MV-4-11 (cell line): ENCODE data around the gene ITSN1.
A peak's percentile ranks its signal among the peaks of the same experiment; 100 is the strongest.
"Not testable (repeated sequence)": the region's sequence is repeated elsewhere in the genome, so short reads cannot be mapped to it uniquely, and the experiment has no call there.

ENCODE experiments used
- DNase-seq: peaks from one replicate; lab custom pipeline; 2025; lab: John Stamatoyannopoulos, UW

Gene ITSN1

DNA sequence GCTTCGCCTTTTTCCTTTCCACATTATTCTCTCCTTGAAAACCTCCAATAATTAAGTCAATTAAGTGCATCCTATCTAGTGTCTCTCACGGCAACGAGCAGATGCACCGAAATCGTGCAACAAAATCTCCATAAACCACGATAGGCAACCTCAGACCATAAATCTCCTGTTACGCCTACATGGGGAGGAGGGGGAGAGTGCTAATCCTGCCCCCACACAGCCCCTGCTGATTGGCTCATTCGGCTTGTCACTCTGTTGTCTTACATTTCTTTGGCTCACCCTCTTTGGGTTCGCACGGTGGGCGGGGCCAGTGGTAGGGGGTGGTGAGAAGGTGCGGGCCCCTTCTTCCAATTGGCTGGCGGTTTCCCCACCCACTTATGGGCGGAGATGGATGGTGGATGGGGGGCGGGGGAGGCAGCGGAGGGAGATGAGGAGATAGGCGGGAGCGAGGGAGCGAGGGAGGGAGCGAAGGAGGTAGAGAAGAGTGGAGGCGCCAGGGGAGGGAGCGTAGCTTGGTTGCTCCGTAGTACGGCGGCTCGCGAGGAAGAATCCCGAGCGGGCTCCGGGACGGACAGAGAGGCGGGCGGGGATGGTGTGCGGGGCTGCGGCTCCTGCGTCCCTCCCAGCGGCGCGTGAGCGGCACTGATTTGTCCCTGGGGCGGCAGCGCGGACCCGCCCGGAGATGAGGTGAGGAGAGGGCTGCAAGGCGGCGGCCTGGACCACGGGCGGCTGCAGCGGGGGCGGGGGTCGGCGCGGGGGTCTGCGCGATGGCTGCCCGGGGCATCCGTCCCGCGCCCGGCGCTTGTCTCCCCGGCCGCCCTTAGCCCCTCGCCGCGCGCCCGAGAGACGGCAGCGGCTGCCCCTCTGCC lies at the start of gene ITSN1:
TSS of gene ITSN1 (plus strand) at position 475 of the 869 bp plus-strand sequence. CDS start 76,328 bp downstream, outside the sequence.
- DNase-seq: peak; percentile 98

DNA sequence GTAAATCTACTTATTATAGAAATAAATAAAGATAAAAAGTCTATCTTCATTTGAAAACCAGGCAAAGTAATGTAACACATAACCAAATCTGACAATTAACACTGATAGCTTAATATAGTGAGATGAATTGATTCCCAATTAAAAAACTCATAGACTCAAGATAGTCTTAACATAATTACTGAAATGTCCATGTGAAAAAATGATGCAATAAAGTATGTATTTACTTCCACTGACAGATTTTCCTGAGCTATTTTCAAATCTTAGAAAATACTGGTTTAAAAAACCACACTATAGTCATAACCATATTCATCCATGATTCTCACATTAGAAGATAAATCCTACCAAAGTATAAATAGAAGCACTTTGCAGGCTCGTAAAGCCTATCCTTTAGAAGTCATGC lies 44.2 kb upstream of the ITSN1 start:
- no peak for DNase-seq

DNA sequence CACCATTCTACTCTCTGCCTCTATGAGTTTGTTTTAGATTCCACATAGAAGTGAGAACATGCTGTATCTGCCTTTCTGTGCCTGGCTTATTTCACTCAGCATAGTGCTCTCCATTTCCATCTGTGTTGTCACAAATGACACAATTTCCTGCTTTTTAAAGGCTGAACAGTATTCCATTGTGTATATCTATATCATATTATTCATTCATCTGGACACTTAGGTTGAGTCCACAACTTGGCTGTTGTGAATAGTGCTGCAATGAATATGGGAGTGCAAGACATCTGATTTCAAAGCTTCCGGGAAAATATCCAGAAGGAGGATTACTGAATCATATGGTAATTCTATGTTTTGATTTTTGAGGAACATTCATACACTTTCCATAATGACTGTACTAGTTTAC lies 33.7 kb upstream of the ITSN1 start:
- no peak for DNase-seq

DNA sequence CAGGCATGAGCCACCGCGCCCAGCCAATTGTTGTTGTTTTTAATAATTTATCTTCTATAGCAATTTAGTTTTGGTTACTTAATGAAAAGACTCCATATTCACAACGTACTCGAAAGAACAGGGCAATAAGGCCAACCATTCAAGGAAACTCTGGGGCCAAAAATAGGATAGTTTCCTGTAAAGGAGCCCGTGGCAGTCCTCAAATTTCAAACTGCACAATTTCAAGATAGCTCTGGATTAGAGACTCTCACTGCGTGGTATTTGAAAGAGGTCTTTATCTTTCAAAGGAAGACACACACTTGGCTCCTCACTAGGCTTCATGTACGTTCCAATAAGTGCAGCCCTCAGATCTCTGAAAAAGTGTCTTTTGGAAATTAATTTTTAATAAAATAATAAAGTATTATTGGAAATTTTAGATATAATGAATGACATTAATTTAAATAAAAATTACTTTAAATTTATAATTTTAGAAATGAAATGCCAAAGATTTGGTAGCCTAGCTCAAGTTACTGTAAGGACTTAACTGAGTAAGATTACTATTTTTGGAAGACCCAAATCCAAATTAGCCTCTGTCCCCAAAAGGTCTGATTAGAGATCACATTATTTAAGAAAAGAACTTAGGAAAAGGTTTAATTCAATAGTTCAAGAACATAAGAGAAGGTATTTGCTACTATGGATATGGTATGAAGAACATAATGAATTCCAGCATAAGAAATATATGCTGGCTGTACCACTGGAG lies 31.1 kb upstream of the ITSN1 start:
- no peak for DNase-seq

DNA sequence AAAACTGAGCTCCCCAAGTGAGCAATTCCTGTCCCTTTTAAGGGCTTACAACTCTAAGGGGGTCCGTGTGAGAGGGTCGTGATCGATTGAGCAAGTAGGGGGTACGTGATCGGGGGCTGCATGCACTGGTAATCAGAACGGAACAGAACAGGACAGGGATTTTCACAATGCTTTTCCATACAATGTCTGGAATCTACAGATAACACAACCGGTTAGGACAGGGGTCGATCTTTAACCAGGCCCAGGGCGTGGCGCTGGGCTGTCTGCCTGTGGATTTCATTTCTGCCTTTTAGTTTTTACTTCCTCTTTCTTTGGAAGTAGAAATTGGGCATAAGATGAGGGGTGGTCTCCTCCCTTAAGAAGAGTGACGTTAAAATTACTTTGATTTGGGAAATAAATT lies 24.7 kb upstream of the ITSN1 start:
- peak; percentile 56 for DNase-seq

DNA sequence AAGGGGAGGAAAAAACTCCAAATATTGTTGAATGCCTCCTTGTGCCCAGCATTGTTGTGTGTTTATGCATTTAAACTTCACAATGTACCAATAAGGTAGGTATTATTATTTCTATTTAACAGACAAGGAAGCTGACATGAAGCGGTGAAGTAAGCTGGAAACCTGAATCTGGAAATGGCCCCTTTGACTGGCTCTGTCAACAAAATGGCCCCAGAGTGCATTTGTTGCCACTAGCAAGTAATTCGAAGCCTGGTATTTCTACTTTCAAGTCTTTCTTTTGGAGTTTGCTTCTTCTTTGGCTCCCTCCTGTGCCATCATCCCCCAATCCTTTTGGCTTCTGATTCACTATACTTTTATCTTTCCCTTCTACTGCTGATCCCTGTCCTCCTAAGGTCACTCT lies 23.9 kb upstream of the ITSN1 start:
- DNase-seq: no peak

DNA sequence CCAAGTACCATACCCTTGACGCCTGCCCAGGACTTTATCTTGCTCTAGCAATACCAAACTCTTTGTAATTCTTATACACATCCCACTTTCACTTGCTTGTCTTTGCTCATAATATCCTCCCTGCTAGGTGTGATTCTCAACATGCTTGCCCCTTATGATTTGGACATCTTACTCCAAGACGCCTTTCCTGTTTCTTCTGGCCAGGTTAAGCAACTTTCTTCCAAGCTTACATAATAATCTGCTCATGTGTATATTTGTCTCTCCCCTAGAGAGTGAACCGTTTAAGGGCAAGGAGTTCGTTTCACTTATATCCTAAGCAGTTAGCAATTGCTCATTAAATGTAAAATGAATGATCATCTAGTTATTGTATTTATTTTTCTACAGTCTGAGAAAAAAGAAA lies 22.6 kb upstream of the ITSN1 start:
- DNase-seq: peak; percentile 56

DNA sequence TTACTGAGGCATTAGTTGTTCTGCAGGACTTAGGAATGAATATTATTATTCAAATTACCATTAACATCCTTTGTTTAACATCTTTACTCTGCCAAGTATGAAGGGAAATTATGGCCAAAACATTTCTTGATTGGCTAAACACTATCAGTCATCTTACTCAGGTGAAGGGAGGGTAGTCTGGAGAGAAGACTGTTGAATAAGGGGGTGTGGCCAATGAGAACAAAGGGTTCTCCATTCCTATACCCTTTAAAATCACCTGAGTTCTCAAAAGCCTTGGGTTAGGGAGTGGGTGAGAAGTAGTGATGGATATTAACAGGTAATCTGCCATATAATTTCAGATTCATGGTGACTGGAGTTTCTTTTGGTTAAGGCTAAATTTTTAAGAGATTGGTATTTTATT lies 20.0 kb upstream of the ITSN1 start:
- no peak for DNase-seq

DNA sequence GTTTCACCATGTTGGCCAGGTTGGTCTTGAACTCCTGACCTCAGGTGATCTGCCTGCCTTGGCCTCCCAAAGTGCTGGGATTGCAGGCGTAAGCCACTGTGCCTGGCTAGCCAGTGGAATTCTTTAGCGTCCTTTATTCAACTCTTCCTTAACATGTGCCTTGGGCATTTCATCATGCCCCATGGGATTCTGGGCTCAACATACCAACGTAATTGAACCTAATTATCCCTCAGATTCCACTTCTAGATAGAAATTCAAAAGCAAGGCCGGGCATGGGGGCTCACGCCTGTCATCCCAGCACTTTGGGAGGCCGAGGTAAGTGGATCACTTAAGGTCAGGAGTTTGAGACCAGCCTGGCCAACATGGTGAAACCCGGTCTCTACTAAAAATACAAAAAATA lies 16.1 kb upstream of the ITSN1 start:
- DNase-seq: not testable (repeated sequence)

DNA sequence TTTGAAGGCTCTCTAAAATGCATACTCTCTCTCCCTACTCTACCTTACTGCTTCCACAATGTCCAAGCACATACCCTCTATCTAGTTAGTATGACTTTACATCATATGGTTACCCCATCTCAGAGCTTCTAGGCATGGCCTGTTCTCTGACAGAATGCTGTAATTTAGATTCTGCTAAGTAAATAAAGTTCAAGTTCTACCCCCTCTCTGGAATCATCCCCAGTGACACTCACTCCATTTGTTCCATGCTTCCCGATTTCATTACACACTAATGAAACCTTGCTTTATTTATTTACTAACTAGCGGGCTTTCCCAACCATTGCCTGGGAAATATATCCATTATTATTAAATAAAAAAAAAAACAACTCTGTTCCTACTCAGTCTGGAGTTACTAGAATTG lies 8.0 kb upstream of the ITSN1 start:
- DNase-seq: no peak

DNA sequence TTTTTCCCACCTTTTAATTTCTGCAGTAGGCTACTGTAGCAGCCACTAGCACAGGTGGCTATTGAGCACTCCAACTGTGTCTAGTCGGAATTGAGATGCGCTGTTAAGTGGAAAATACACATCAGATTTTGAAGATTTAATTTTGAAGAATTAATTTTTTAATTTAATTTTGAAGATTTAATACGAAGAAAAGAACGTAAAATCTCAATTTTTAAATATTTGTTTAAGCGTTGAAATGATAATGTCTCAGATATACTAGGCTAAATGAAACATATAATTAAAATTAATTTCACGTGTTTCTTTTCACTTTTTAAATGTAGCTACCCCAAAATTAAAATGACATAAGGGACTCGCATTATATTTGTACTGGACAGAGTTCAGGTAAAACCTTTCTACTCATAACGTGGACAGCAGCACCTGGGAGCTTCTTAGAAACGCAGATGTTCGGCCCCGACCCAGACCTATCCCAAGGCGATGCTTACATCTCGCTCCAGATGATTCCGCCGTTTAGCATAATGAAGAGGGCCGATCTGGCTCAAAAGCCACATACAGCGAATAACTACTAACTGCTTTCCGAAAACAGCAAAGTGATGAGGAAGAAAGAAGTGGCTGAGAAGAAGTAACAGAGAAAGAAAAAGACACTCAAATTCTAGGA lies 1.5 kb upstream of the ITSN1 start:
- peak; percentile 38 for DNase-seq

DNA sequence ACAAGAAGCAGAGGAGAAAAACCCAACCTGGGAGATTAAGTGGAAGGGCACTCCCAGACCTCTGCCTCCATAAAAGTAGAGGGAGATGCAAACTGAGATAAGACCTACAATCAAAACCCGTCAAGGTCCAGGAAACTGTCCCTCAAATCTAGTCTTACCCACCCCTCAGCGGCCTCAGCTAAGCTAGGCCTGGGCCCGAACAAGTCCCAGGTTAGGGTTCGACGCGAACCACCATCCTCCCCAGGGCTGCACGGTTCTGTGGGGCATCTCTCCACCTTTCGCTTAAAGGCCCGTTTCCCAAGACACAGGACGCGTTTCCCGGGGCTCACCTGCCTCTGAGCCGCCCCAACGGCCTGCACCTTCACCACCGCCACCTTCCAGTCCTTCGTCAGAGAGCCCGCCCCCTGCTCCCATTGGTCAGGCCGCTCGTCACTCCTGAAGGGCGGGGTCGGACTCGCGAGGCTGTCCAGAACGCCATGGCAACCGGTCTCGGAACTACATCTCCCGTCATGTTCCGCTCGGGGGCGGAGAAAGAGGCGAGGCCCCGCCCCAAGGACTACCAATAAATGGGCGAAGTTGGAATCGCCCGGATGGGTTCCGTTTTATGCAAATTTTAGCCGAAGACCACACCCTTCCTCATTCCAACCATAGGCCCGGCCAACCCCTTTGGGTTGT lies 812 bp upstream of the ITSN1 start, which contains the start of gene CRYZL1:
TSS of gene CRYZL1 (minus strand) at position 390 of the 675 bp plus-strand sequence. CDS start 10,190 bp downstream, outside the sequence.
- peak; percentile 100 for DNase-seq

DNA sequence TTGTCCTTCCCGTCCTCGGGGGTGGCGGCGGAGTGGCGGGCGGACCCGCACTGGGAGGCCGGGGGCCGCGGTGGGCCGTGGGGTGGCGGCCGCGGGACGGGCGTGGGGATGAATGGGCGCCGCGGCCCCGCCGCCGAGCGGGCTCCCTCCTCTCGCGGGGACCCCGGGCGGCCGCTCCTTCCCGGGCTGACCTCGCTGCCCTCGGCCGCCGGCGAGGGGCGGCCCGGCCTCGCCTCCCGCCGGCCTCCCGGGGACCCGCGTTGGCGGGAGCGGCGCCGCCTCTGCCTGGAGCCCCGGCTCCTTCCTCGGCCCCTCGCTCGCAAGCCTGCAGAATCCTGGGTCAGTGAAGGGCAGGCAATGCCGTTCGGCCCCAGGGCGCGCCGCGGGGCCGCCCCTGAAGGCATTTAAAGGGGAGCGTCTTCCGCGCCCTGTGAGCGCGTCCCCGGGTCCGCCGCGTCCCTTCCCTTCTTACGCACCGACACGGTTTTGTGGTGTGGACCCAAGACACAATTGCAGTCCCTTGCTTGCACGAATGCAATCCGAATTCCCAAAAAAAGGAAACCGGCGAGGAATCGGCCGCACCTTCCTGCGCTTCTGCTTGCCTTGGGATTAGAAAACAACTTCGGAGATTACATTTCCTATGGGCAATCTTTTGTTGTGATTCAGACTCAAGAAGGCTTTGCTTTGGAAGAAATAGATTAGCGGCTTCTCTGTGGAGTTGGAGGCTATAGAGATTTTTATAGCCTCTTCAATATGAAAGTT lies 776 bp downstream of the ITSN1 start:
- no peak for DNase-seq

DNA sequence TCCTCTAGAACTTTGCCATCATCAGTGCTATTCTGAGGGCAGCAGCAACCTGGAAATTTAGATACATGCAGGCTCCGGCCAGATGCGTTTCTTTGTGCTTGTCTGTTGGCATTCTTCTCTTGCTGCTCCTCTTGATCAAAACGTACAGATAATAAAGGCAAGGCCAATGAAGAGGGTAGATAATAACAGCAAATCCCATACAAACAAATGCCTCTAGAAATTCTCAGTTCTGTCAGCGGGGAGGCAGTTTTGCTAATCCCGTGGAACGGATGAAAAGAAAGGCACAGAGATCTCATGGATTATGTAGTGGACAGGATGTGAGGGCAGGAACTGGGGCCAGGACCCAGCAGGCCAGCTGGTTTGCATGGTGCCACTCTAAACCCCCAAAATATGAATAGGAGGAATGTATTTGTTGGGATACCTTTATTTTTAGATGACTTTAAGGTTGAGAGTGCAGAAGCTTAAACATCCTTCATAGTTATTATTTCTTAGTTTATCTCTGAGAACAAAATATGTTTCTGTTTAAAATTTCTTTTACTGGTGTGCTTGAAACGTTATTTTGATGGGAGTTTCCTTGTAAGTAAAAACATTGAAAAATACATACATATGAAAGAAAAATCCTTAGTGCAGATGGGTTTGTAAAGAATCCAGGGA lies 1.5 kb downstream of the ITSN1 start:
- DNase-seq: no peak

DNA sequence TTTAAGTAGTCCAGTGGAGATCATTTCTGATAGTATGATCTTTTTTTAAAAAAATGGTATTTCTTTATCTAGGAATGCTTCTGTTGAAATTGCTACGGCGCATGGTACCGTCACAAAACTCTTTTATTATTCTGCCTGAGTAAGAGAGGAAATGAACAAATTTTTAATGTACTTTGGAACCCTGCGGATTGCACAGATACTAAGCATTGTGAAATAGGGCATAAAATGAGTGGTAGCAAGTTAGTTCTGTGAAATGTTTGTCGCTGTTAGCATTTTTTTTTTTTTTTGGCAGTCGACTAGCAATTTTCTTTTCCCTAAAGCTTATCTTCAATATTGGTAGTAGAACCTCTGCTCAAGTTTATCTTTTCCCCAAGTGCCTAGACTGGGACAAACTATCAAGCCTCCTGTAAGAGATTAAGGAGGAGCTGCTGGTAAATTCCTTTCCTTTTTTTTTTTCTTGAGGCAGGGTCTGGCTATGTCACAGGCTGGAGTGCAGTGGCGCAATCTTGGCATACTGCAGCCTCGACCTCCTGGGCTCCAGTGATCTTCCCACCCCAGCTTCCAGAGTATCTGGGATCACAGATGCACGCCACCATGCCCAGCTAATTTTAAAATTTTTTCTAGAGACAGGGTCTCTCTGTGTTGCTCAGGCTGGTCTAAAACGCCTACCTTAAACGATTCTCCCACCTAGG lies 2.2 kb downstream of the ITSN1 start:
- DNase-seq: peak; percentile 62

DNA sequence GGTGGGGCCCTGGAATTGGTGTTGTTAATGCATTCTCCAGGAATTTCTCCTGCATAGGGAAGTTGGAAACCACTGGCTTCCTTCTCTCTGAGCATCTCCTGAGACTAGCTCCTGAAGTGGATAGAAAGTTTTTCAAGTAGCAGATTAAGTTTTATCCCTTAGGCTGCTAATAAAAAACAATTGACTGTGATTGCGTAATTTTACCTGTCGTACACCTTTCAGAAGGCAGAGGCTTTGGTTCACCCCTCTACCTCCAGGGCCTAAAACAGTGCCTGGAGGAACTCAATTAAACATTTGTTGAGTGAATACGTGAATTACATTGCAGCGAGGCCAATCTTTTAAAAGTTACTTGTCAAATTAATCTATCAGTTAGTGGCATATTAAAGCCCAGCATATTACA lies 3.4 kb downstream of the ITSN1 start:
- DNase-seq: no peak

DNA sequence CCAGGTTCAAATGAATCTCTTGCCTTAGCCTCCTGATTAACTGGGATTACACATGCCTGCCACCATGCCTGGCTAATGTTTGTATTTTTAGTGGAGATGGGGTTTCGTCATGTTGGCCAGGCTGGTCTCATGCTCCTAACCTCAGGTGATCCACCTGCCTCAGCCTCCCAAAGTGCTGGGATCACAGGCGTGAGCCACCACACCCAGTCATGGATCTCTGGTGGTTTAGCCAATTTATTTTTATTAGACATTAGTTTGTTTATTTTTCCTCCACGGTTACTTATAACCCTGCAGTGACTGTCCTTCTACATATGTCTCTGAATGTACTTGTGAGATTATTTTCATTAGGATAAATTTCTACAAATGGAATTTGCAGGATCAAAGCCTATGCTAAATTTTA lies 5.3 kb downstream of the ITSN1 start:
- DNase-seq: no peak

DNA sequence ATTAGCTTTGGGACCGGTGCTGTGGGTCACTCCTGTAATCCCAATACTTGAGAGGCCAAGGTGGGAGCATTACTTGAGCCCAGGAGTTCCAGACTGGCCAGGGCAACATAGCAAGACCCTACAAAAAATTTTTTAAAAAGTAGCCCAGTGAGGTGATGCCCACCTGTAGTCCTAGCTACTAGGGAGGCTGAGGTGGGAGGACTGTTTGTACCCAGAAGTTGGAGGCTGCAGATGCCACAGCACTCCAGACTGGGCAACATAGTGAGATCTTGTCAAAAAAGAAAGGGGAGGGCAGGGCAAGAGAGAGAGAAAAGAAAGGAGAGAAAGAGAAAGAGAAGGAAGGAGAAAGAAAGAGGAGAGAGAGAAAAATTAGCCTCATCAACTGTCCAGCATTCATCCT lies 6.3 kb downstream of the ITSN1 start:
- no peak for DNase-seq

DNA sequence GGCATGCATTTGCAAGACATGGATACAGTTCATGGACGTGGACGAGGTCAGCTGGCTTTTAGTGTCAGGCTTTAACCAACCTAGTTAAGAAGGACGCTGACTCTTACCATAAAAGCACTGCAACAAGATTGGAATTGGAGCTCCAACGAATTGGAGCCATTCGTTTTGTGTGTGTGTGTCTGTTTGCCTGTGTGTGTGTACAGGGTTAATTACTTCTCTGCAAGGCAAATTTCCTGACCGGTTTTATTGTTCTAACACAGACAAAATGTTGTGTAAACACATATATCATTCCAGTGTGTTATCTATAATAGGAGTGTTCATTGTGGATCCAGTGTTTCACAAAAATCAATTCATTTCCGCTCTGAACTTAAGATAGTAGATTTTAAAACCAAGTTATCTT lies 7.9 kb downstream of the ITSN1 start:
- no peak for DNase-seq

DNA sequence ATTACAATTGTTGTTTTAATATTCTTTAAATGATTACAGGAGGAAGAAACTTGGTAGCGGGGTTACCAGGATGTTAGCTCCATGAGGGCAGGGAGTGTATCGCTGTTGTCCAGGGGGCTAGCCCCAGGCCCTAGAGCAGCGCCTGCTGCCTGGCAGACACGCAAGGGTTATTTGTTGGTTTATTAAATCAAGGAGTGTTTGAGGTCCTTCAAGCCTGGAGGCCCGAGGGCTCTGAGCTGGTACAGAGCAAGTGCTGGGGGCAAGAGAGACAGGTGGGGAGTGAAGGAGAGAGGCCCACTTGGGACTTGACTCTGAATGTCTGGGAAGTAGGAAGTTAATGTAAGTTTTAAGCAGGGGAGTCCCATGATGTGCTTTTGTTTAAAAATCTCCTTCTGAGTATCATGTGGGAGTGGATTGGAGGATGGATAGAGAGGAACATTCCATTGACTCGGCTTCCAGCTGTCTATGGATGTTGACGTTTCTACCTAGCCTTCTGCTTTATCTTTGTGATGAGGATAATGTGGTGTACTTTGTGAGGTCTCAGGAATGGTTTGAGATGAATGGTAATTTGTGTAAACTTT lies 8.7 kb downstream of the ITSN1 start:
- no peak for DNase-seq
